Fibroblast of skin of left quadriceps (primary cell): ENCODE results near the gene VPS18.

Experiments used
- DNase-seq, 2 experiments: peaks; one replicate each; pipeline ENCODE4 v3.0.0-alpha.2; 2013; ENCODE audit warnings: low read depth in 2 of 2

Gene VPS18

GRCh38 chr15:40900256-40901052 is 6.2 kb downstream of the VPS18 start:
- DNase-seq, result no peak

- DNase-seq, result no peak
These were observed 6.8 kb downstream of the VPS18 start for GRCh38 chr15:40901053-40901443.

- no peak for DNase-seq
These were observed 8.6 kb downstream of the VPS18 start for GRCh38 chr15:40902605-40903561.

- no peak for DNase-seq
These were observed 10.4 kb downstream of the VPS18 start for GRCh38 chr15:40904552-40905201.

GRCh38 chr15:40906091-40906990 is 12.1 kb downstream of the VPS18 start:
- peak; percentile 56 to 60 for DNase-seq

GRCh38 chr15:40906991-40907802 is 12.9 kb downstream of the VPS18 start:
- no peak for DNase-seq

GRCh38 chr15:40908095-40908494 is 13.8 kb downstream of the VPS18 start:
- no peak for DNase-seq

- peak; percentile 85 for DNase-seq
These were observed 15.7 kb downstream of the VPS18 start for GRCh38 chr15:40909662-40910630.

- DNase-seq, result no peak
These were observed 16.9 kb downstream of the VPS18 start for GRCh38 chr15:40911141-40911540.

GRCh38 chr15:40911693-40912092 is 17.4 kb downstream of the VPS18 start:
- no peak for DNase-seq

GRCh38 chr15:40912478-40912877 is 18.2 kb downstream of the VPS18 start:
- no peak for DNase-seq

GRCh38 chr15:40914013-40914412 is 19.8 kb downstream of the VPS18 start:
- DNase-seq, result no peak

GRCh38 chr15:40914486-40914885 is 20.2 kb downstream of the VPS18 start:
- DNase-seq, result no peak

GRCh38 chr15:40915116-40915661 is 20.9 kb downstream of the VPS18 start:
- DNase-seq, result no peak

- DNase-seq, result no peak
These were observed 21.4 kb downstream of the VPS18 start for GRCh38 chr15:40915679-40916078.

- DNase-seq, result no peak
These were observed 23.3 kb downstream of the VPS18 start for GRCh38 chr15:40917585-40917984.

GRCh38 chr15:40918146-40918798 is 24.0 kb downstream of the VPS18 start:
- DNase-seq, result no peak

- no peak for DNase-seq
These were observed 24.6 kb downstream of the VPS18 start for GRCh38 chr15:40918799-40919392.
